ENCODE data around the gene IFNGR1. TPM values are rescaled to one million over a fixed set of nuclear protein-coding genes. Genes with fewer than 3 reads are reported as not detected.

The IFNGR1 gene
- total RNA-seq, 1 experiment from 2014 or later = 19.5 TPM

GRCh38 chr6:137248702-137249101, 29.5 kb upstream of the IFNGR1 start:
- Histone ChIP-seq H3K27ac (no peak overlapping the region), H3K9me2 (ENCODE audit: insufficient read depth) (no peaks in the 10 kb centered on the region), H3F3A (ENCODE audit: insufficient read depth, low read depth) (no peaks in the 10 kb centered on the region), H3K27me3 (ENCODE audit: insufficient read depth, low read depth) (no peaks in the 10 kb centered on the region), H3K79me2 (ENCODE audit: low read depth) (no peaks in the 10 kb centered on the region), H3K36me3 (ENCODE audit: low read depth) (no peaks in the 10 kb centered on the region), H3K4me2 (no peak overlapping the region), H3K4me1 (replicated peaks; ENCODE audit: insufficient read depth) (no peaks in the 10 kb centered on the region), H3K9me3 (ENCODE audit: insufficient read depth, low read depth) (0 out of 2 replicates have a peak, but pooled peaks cover 9% of the 10 kb centered on the region), H4K20me1 (ENCODE audit: insufficient read depth) (no peaks in the 10 kb centered on the region), H3K4me3 (no peak overlapping the region), H2AFZ (no peak overlapping the region)
- CTCF ChIA-PET = no interaction called here
- DNase-seq = peak in 1 of 2 experiments; percentile 26
- no TSS peak for BruUV-seq (replicated peaks)
- POLR2A ChIA-PET (ENCODE audit: unreplicated experiment) = no interaction called here
- TF ChIP-seq EZH2 (IDR thresholded peaks at IDR 0.05; ENCODE audit: low read depth) (no peak), CTCF (conservative IDR thresholded peaks at IDR 0.05) (no peak)
- intact Hi-C loops (cut with micrococcal nuclease; ENCODE audit: unreplicated experiment) = loop anchor here (1.0 kb wide), 1 partner anchor 21 kb away; no protein-coding TSS in a partner anchor

GRCh38 chr6:137247724-137248123, 28.5 kb upstream of the IFNGR1 start:
- DNase-seq = peak in 1 of 2 experiments; percentile 30
- no peak for TF ChIP-seq CTCF (conservative IDR thresholded peaks at IDR 0.05)
- TF ChIP-seq EZH2 (IDR thresholded peaks at IDR 0.05; ENCODE audit: low read depth) = no peak
- Histone ChIP-seq H3K27ac (no peak overlapping the region), H3K9me3 (ENCODE audit: insufficient read depth, low read depth) (0 out of 2 replicates have a peak, but pooled peaks cover 6% of the 10 kb centered on the region), H3K36me3 (ENCODE audit: low read depth) (no peaks in the 10 kb centered on the region), H3K4me1 (replicated peaks; ENCODE audit: insufficient read depth) (no peaks in the 10 kb centered on the region), H2AFZ (no peak overlapping the region), H3K9me2 (ENCODE audit: insufficient read depth) (no peaks in the 10 kb centered on the region), H4K20me1 (ENCODE audit: insufficient read depth) (no peaks in the 10 kb centered on the region), H3K4me3 (no peak overlapping the region), H3K4me2 (no peak overlapping the region), H3F3A (ENCODE audit: insufficient read depth, low read depth) (no peaks in the 10 kb centered on the region), H3K27me3 (ENCODE audit: insufficient read depth, low read depth) (no peaks in the 10 kb centered on the region), H3K79me2 (ENCODE audit: low read depth) (no peaks in the 10 kb centered on the region)
- BruUV-seq (replicated peaks) = no TSS peak
- CTCF ChIA-PET = no interaction called here
- POLR2A ChIA-PET (ENCODE audit: unreplicated experiment) = no interaction called here
- intact Hi-C loops (cut with micrococcal nuclease; ENCODE audit: unreplicated experiment) = no loop called here

- H3F3A ChIP-seq (ENCODE audit: insufficient read depth, low read depth) = no peaks in the 10 kb centered on the region
- POLR2A ChIA-PET (ENCODE audit: unreplicated experiment) = no interaction called here
- H3K4me3 ChIP-seq = no peak overlapping the region
- no peaks in the 10 kb centered on the region for H3K79me2 ChIP-seq (ENCODE audit: low read depth)
- DNase-seq = peak in 1 of 2 experiments; percentile 10
- CTCF ChIA-PET = no interaction called here
- no peaks in the 10 kb centered on the region for H3K9me3 ChIP-seq (ENCODE audit: insufficient read depth, low read depth)
- H3K27ac ChIP-seq = no peak overlapping the region
- no peaks in the 10 kb centered on the region for H3K9me2 ChIP-seq (ENCODE audit: insufficient read depth)
- H3K27me3 ChIP-seq (ENCODE audit: insufficient read depth, low read depth) = no peaks in the 10 kb centered on the region
- H3K36me3 ChIP-seq (ENCODE audit: low read depth) = no peaks in the 10 kb centered on the region
- H2AFZ ChIP-seq = no peak overlapping the region
- intact Hi-C loops (cut with micrococcal nuclease; ENCODE audit: unreplicated experiment) = no loop called here
- no peak overlapping the region for H3K4me2 ChIP-seq
- no peaks in the 10 kb centered on the region for H4K20me1 ChIP-seq (ENCODE audit: insufficient read depth)
- TF ChIP-seq CTCF (conservative IDR thresholded peaks at IDR 0.05) (no peak), EZH2 (IDR thresholded peaks at IDR 0.05; ENCODE audit: low read depth) (no peak)
- no TSS peak for BruUV-seq (replicated peaks)
- H3K4me1 ChIP-seq (replicated peaks; ENCODE audit: insufficient read depth) = peaks cover 7% of the 10 kb centered on the region
Observed at GRCh38 chr6:137246791-137247202, 27.6 kb upstream of the IFNGR1 start.

Measured in PC-9 (cell line).